ENCODE data around the gene UGGT2. TPM values are rescaled to one million over a fixed set of nuclear protein-coding genes. Genes with fewer than 3 reads are reported as not detected.

Gene UGGT2
- total and polyA plus RNA-seq, 2 of the 13 experiments (the other 11 are each of a cell fraction or from before 2014, with no cell fraction given), result 13.2 to 27.1 TPM

DNA sequence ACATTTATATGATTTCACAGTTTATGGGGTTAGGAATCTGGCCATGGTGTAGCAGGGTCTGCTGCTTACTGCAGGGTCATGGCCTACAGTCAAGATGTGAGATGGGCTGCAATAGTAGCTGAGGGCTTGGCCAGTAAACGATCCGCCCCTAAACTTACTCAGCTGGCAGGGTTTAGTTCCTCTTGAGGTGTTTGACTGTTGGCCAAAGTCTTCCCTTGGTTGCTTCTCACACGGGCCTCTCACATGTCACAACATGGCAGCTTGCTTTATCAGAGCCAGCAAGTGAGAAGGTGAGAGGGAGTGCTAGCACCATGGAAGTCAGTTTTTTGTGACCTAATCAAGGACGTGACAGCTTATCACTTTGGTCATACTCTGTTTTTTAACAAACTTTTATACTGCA is 299.1 kb downstream of the UGGT2 start (continued):
- TF ChIP-seq ZNF496 (CRISPR knock-in tag; IDR thresholded peaks at IDR 0.05; ENCODE audit: insufficient replicate concordance), result no peak

GRCh38 chr13:95752677-95753076 is 300.5 kb downstream of the UGGT2 start:
- no peak overlapping the region for H2AFZ ChIP-seq (ENCODE audit: low read length)
- FAIRE-seq (no peak), ATAC-seq (no peak), DNase-seq (ENCODE audit: low spot score) (no peak)
- WGBS (ENCODE audit: low lambda C conversion rate), result 96% methylated on average over 2 of the region's 2 CpGs
- H3K4me2 ChIP-seq (ENCODE audit: low read depth, low read length), result no peak overlapping the region
- no peak overlapping the region for H3K27ac ChIP-seq (ENCODE audit: extremely low read length, insufficient read depth, low read length)
- no TSS peak for BruUV-seq (replicated peaks)
- peaks cover 4% of the 10 kb centered on the region for H3K79me2 ChIP-seq (ENCODE audit: insufficient read depth, low read length)
- CTCF ChIA-PET (ENCODE audit: low intra/inter-chr PET ratio, low total read pairs), result no interaction called here
- POLR2A ChIA-PET, result no interaction called here
- H3K4me3 ChIP-seq (replicated peaks in 1 of 3; ENCODE audit: insufficient read depth in 1 of 3, low read depth in 2 of 3, low read length in 3 of 3), result no peak overlapping the region
- no peak overlapping the region for H3K9ac ChIP-seq (ENCODE audit: insufficient read depth, low read depth, low read length)
- intact Hi-C loops (cut with micrococcal nuclease; ENCODE audit: unreplicated experiment), result no loop called here
- 0 out of 5 replicates have a peak, but pooled peaks cover 0 to 2% of the 10 kb centered on the region in 2 experiments for H3K36me3 ChIP-seq (replicated peaks in 1 of 2; ENCODE audit: control insufficient read depth in 1 of 2, insufficient read depth in 2 of 2, low read length in 2 of 2)
- H3K9me3 ChIP-seq (ENCODE audit: low read length), result no peaks in the 10 kb centered on the region
- no peaks in the 10 kb centered on the region for H3K4me1 ChIP-seq (ENCODE audit: insufficient read depth, low read length)
- H4K20me1 ChIP-seq (ENCODE audit: insufficient read depth, low read length), result no peaks in the 10 kb centered on the region; the same call in 1 of the 2 replicates
- no peaks in the 10 kb centered on the region for H3K27me3 ChIP-seq (ENCODE audit: control insufficient read depth in 1 of 2, insufficient read depth in 2 of 2, low read length in 2 of 2)
- in situ Hi-C loops (cut with HindIII; ENCODE audit: extremely low pct_ligation_motif_present, low pct_unique_long_range_greater_than_20kb), result no loop called here
- TF ChIP-seq THAP11 (CRISPR knock-in tag; IDR thresholded peaks at IDR 0.05) (no peak), ZNF780A (CRISPR knock-in tag; IDR thresholded peaks at IDR 0.05) (no peak), SALL1 (CRISPR knock-in tag; IDR thresholded peaks at IDR 0.05) (no peak), CCAR2 (optimal IDR thresholded peaks at IDR 0.05; ENCODE audit: low read depth, low read length) (no peak), NR1H2 (CRISPR knock-in tag; IDR thresholded peaks at IDR 0.05; ENCODE audit: borderline replicate concordance, low read depth) (no peak), ZNF605 (CRISPR knock-in tag; IDR thresholded peaks at IDR 0.05) (no peak), ZNF318 (CRISPR knock-in tag; IDR thresholded peaks at IDR 0.05) (no peak), BATF2 (CRISPR knock-in tag; IDR thresholded peaks at IDR 0.05) (no peak), MLX (CRISPR knock-in tag; IDR thresholded peaks at IDR 0.05) (no peak), REPIN1 (CRISPR knock-in tag; IDR thresholded peaks at IDR 0.05; ENCODE audit: borderline replicate concordance, low read depth) (no peak), NPAS2 (CRISPR knock-in tag; IDR thresholded peaks at IDR 0.05; ENCODE audit: borderline replicate concordance) (no peak), NR3C1 (CRISPR knock-in tag; IDR thresholded peaks at IDR 0.05) (no peak)
- TF ChIP-seq, protein P1, sequence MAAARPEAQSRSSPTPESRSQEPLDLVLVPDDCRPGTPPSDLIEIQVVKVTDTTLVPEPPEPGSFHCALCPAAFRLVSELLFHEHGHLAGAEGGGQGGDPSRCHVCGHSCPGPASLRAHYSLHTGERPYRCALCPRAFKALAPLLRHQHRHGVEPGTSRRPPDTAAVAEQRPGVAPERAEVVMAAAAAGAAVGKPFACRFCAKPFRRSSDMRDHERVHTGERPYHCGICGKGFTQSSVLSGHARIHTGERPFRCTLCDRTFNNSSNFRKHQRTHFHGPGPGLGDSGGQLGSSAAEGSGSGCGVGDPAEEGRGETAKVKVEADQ (CRISPR knock-in tag; IDR thresholded peaks at IDR 0.05; ENCODE audit: borderline replicate concordance), result no peak
